ENCODE data around the gene SMIM35. TPM values are rescaled to one million over a fixed set of nuclear protein-coding genes. Genes with fewer than 3 reads are reported as not detected.

SMIM35 gene
- total RNA-seq, 4 donors from 2014 or later, result not detected

DNA sequence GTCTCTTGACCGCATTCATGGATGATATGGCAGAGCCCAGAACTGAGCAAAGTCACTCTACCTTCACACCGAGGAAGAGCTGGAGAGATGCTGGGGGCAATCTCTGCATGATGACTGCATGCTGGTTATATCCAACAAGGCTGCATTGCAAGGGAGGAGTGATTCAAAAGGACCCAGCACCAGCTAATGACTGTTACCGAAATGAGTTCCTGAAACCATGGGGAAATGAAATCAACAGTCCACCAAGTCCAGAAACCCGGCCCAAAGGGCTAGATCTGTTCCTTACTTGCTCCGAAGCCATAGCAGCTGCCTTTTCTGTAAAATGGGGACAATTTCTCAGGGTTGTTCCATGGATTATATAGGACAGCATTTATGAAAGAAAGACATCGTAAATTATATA is 1.2 kb upstream of the SMIM35 start:
- TF ChIP-seq, protein P1, sequence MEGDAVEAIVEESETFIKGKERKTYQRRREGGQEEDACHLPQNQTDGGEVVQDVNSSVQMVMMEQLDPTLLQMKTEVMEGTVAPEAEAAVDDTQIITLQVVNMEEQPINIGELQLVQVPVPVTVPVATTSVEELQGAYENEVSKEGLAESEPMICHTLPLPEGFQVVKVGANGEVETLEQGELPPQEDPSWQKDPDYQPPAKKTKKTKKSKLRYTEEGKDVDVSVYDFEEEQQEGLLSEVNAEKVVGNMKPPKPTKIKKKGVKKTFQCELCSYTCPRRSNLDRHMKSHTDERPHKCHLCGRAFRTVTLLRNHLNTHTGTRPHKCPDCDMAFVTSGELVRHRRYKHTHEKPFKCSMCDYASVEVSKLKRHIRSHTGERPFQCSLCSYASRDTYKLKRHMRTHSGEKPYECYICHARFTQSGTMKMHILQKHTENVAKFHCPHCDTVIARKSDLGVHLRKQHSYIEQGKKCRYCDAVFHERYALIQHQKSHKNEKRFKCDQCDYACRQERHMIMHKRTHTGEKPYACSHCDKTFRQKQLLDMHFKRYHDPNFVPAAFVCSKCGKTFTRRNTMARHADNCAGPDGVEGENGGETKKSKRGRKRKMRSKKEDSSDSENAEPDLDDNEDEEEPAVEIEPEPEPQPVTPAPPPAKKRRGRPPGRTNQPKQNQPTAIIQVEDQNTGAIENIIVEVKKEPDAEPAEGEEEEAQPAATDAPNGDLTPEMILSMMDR (IDR thresholded peaks at IDR 0.05; ENCODE audit: low read depth), result no peak

DNA sequence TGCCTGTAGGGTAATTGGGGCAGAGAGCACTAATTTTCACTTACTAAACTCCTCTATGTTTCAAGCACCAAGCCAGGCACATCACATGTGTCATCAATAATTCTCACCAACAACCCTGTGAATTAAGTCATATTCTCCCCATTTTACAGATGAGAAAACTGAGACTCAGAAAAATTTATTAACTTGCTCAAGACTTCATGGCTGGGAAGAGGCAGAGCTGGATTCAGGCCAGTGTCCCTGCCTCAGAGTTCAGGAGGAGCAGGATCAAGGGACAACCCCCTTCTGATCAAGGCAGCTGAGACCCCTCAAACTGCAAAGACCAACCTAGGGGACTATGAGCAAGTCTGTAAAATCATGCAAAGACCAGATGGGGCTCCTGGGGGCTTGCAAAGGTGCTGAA is 2.1 kb downstream of the SMIM35 start:
- TF ChIP-seq, protein P1 (IDR thresholded peaks at IDR 0.05; ENCODE audit: low read depth), result no peak

DNA sequence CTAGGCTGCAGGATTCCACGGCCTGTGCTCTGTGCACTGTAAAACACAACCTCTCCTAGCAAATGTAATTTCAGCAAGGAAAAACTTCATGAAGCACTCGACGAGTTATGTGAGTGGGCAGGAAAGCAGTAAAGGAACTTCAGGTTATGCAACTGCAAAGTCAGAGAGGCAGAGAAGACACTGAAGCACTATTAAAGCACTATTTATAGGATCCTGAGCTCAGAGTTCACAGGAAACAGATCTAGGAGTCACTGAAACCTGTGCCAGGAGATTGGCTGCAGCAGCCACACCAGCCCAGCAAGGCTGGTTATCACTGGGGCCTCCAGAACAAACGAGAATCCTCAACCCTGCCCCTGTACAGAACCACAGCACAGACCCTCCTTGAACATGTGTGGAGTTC is 2.5 kb downstream of the SMIM35 start:
- TF ChIP-seq, protein P1 (IDR thresholded peaks at IDR 0.05; ENCODE audit: low read depth), result no peak

DNA sequence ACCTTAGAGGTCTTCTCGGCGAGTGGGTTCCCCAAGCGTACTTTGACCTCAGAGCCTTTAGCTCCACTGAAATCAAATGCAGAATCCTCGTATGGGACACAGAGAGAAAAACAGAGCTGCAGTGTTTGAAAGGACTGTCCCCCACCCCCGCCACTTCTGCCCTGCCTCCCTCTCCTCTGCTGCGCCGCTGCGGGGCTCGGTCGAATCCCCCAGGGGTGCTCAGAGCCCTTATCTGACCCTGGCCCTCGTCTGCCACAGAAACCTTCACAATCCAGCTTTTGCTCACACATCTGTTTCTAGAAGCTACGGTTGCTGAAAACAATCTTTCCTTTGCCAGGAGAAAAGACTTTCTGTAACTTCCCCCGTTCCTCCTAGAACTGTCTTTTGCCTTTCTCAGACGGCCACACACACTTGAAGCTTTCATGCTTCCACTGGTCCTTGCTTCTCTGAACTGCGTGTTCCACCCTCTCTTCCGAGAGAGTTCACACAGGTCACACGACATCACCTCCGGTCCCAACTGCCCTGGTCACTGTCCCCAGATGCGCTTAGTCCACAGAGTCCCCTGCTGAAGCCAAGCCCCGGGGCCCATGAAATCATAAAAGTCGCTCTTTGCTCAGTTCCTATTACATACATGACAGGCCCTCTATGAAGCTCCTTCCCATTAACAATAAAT is 3.7 kb downstream of the SMIM35 start:
- TF ChIP-seq, protein P1 (IDR thresholded peaks at IDR 0.05; ENCODE audit: low read depth), result no peak

DNA sequence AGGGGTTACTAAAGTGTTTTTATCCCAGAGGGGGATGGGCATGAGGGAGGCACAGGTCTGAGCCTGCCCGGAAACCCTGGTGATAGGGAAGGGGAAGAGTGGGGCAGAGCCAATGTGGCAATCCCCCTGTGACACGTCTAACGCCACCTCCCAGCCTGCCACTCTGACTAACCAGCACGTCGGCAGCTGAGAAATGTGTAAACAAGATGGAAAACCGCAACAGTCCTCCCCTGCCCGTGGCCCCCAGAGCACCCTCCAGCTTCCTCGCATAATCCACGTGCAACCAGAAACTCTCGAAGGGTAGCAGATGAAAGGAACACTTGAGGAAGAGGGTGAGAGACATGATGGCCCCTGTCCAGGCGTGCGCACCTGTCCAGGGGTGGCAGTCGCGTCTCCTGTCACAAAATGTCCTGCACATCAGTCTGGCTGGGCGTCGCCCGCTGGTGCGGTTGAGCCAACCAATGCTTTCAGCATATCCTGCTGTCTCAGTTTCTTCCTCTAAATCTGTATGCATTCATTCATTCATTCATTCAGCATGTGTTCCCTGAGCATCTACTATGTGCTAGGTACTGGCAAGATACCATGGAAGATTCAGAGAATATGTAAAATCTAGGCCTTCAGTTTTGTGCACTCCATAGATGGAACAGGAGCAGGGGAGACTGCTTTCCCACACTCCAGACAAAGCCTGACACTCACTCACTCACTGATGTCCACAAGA is 5.4 kb downstream of the SMIM35 start:
- TF ChIP-seq, protein P1 (IDR thresholded peaks at IDR 0.05; ENCODE audit: low read depth), result no peak

DNA sequence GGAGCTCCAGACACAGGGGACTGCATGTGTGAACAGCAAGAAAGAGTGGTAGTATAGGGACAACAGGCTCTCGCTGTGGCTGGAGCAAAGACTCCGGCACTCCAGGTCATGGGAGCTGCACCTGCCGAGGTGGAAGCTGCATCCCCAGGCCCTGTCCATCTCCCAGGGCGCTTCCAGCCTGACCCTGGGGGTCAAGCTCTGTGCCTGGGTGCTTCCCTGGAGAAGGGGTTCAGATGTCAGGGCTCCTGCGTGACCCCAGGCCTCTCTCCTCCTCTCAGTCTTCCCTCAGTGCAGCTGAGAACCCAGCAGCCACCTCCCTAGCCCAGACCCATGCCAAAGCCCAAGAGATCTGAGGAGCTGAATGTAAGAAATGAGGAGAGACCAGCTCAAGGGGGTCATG is 6.5 kb downstream of the SMIM35 start:
- TF ChIP-seq, protein P1 (IDR thresholded peaks at IDR 0.05; ENCODE audit: low read depth), result no peak

DNA sequence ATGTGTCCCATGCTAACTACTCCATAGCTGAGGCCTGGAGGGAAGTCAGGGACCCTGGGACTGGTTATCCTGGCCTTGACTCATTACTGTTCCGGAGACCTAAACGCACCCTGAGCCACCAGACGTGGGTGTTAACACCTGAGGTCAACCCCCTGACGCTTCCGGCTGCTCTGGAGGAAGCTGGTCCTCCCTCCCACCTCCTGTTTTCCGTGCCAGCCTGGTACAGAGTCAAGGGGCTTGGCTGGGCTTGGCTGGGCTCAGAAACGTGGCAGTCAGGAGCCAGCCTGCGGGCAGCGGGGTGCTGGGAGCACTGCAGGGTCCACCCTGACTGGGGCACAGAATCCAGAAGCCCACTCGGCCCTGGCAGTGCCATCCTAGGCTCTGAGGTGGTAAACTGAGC is 7.3 kb downstream of the SMIM35 start:
- TF ChIP-seq, protein P1 (IDR thresholded peaks at IDR 0.05; ENCODE audit: low read depth), result no peak

Data from subcutaneous adipose tissue (tissue), 4 donors.